Measurements from ENCODE around the gene WDR59.
"Not testable (repeated sequence)": the region's sequence is repeated elsewhere in the genome, so short reads cannot be mapped to it uniquely, and the experiment has no call there.

DNA sequence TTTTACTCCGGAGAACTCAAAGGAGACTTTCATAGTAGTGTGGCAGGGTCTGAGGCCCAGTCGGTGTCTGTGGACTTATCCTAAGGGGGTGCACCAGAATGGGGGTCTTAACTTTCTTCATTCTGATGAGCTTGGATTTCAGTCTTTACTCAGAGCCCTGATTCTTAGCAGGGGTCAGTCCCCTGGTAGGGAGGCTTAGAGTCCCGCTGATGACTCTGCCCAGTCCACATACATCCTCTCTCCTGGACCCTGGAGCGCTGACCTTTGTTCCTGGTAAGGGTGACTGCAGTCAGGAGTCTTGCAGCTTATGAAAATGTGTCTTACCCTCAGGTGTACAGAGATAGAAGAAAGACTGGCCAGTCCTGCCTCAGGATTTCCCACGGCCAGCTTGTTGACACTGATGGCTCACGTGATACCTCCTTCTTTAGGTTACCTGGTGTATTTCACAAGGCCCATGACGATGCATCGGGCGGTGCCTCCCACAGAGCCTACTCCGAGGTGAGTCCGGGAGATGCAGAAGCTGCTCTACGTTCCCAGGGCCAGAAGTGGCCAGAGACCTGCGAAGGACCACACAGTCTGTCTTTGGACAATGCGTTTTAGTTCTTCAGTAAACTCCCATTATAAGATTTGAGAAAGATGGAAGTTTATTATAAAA, 141.4 kb downstream of the WDR59 start:
- not testable (repeated sequence) for TF ChIP-seq POLR2A, CTCF (IDR thresholded peaks at IDR 0.05)
